HG03565 (cell line): ENCODE results near the gene PLCB4.
"Not testable (repeated sequence)": the region's sequence is repeated elsewhere in the genome, so short reads cannot be mapped to it uniquely, and the experiment has no call there.

Source experiments
- ATAC-seq: cut with Tn5 transposase; IDR thresholded peaks from one replicate; pipeline ENCODE4 v1.9.1; 2021; ENCODE audit warnings: mild to moderate bottlenecking, moderate library complexity; ENCODE audit not compliant: unreplicated experiment

The PLCB4 gene

DNA sequence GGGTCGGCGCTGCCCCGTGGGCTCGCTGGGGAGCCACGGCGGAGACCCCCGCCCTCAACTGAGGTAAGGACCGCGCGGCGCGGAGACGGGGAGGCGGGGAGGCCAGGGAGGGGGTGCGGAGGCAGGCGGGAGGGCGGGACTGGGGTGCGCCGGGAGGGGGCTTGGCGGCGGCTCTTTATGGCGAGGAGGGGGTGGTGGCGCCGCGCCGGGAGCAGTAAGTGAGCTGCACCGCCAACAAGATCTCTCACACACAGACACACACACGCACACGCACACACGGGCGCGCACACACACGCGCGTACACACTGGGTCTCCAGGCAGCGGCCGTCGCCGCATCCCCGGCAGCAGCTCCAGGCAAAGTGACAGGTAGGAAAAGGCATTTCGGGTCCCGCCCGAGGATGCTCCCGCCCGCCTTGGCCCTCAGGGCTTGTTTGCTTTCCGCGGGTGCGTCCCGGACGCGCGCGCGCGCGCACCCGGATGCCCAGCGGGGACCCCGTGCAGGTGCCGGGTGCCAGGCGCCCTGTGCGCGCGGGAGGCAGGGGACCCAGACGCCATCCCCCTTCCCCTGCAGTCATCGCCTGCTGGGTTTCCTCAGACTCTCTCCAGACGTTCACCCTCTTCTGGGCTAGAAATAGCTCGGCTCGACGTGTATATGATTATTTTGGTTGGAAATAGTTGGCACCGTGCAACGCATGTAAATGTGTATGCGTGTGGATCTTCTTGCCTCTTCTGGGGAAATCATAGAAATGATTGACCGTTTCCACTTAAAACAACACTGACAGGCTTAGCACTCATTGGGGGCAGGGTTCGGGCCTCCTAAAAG, at the start of gene PLCB4:
Gene PLCB4 (plus strand): TSS at position 247 of the 823 bp plus-strand sequence. CDS start 238,728 bp downstream, outside the sequence.
- ATAC-seq: no peak

DNA sequence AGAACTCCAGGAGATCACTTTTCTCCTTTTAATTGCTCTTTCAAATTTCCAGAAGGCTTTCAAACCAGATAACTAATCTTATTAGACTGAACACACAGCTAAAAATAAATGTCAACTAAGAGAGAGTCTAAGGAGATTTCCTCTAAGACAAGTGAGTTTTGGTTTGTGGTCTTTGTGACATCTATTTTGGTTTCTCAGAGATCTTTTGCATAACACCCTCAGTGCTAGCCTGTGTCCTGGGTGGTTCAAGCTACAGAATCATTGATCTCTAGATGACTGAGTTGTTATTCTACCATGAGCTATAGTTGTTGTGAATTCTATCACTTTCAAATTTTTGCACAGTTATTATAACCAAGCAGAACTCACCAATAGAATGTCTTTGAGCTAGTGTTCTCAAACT, 49.1 kb upstream of the PLCB4 start:
- no peak for ATAC-seq

DNA sequence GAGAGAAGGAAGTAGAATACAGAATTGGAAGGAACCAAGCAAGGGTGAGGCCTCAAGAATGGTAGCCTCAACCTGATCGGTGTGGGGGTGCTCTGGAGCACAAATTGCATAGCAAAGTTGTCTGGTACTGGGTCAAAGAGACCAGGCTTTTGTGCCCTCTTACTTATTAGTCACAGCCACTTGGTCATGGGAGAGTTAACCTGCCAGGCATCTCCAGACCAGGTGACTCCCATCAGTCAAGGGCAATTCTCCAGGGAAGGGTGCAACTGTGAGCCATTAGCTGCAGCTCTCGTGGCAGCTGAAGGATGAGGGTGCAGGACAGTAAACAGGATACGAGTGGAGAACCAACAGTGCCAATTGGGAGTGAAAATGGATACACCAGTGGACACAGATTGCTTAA, 47.7 kb upstream of the PLCB4 start:
- no peak for ATAC-seq

DNA sequence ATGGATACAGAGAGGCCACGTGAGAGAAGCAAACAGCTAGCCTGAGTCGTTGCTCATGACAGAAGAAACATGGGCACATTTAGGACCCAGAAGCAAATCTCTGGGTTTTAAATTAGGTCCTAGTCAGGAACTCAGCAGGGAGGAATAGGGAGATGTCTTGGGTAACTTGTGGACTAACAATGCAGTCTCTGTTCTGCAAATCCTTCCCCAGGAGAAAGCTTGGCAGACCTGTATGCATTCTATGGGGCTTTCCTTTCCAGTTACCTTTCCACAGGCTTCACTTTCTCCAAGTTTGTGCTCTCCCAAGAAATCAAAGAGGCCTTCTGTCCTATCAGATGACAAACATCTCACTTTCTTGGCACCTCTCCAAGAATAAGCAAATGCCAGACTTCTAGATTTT, 47.2 kb upstream of the PLCB4 start:
- no peak for ATAC-seq

DNA sequence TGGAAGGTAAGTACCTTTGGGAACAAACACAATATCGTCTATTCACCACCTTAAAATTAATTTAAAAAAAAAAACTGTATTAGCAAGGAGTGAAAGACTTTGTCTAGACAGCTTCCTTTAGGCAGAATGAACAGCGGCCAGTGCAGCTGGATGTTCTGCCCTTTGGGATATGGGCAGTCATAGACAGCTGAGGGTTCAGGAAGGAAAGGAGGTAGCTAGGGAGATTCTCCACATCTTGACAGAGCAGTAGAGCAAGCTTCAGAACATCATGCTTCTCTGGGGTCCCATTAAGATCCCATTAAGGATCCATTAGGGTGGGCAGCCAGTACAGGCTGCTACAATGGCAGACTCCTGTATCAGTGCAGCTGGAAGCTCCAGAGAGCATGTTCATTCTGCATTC, 46.5 kb upstream of the PLCB4 start:
- ATAC-seq: no peak

DNA sequence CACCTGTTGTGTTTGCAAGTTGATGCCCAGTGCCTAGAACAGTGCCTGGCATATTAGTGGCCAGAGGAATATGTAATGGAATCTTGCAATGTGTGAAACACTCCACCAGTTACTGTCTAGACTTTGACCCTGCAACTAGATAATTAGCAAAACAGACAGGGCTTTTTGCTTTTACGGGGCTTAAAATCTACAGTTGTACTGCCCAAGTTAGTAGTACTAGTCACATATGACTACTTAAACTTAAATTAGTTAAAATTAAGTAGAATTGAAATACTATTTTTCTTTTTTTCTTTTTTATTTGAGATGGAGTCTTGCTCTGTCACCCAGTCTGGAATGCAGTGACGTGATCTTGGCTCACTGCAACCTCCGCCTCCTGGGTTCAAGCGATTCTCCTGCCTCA, 44.3 kb upstream of the PLCB4 start:
- no peak for ATAC-seq

DNA sequence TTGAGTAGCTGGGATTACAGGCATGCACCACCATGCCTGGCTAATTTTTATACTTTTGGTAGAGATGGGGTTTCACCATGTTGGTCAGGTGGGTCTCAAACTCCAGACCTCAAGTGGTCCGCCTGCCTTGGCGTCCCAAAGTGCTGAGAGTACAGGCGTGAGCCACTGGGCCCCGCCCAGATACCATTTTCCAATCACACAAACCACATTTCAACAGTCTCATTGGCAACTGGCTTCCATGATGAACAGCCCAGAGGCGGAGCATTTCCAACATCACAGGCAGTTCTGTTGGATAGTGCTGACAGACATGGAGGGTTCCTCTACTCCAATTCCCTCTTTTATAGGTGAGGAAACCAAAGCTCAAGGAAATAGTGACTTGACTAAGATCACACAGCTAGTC, 43.9 kb upstream of the PLCB4 start:
- ATAC-seq: no peak

DNA sequence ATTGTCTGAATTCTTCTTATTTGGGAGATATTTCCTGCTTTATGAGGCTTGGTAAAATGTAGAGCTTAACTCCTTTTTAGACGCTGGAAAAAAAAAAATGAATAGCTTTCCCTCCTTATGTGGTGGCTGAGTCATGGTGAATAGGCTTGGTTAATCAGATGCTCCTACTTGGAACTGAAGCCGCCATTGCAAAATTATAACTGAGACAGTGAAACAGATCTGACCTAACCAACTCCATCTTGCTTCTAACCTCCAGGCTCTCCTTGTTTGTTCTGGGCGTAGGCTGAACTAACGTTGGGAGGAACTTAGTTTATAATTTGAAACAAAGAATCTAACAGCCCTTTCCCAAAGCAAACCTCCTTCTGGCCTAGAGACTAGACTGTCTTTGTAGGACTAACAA, 43.2 kb upstream of the PLCB4 start:
- ATAC-seq: no peak

DNA sequence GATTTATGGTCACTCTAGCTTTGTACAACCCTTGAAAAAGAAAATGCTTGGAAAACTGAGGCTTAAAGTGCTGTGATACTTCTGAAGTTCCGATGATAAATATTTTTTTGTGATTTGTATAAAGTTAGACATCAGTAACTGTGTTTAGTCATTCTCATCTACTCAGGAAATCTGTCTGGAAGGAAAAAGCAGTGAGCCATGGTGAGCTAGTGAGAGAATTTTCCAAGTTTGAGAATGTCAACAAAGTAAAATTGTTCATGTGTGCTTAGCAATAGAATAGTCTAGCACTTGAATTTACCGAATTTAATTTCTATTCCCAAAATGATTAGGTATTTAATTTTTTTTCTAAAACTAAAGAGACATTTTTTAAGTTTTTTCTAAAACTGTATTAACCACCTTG, 41.3 kb upstream of the PLCB4 start:
- no peak for ATAC-seq

DNA sequence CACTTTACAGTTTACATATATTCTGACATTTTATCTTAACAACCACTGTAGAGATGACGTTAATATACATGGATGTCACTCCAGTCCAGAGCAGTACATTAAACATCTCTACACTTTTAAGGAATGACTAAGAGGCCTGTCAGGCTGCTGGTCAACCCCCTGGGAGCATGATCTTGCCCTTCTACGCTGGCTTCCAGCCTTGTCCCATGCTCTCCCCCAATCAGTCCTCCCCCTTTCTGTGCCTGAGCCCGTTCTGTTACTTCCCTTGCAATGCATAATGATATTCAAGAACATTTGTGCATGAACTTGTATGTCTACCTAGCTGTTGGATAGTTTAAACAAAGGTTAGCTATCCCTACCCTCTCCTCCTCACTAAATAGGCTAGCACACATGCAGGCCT, 40.5 kb upstream of the PLCB4 start:
- ATAC-seq: no peak

DNA sequence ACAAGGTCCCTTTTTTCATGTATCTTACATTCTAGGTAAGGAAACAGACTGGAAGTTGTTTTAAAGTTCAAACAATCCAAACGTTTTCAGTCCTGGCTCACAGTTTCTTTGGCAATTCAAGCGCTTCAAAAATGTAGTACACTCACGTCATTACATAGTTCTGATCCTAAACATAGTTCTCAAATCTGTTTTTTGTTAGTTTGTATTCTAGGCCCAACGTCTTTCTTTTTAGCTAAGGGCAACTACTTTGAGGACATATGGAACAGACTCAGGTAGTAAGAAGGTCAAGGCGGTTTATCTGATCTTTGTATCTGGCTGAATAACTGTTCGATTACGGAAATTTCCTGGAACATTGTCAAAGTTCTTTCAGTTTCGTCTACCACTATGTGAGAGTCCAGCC, 36.9 kb upstream of the PLCB4 start:
- ATAC-seq: no peak

DNA sequence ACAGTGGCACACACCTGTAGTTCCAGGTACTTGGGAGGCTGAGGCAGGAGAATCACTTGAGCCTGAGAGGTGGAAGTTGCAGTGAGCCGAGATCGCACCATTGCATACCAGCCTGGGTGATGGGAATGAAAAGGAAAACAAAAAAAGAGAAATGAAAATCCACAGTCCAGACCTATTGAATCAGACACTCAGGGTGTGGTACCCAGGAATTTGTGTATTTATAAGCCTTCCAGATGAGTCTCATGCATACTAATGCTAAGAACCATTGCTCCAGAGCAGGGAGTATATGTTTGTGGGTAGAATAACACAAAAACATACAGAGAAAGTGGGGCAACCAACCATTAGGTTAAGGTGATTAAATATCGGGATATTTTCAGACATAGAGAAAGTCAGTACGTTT, 36.1 kb upstream of the PLCB4 start:
- no peak for ATAC-seq

DNA sequence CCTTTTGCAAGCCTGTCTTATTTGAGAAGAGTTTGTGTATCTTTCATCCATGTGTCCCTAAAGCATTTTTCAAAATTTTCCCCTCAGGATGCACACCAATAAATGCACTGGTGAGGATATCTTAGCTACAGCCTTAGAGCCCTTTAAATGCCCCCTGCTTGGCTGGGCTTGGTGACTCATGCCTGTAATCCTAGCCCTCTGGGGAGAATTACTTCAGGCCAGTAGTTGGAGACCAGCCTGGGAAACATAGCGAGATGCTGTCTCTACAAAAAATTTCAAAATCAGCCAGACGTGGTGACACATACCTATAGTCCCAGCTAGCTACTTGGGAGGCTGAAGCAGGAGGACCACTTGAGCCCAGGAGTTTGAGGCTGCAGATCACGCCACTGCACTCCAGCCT, 33.8 kb upstream of the PLCB4 start:
- no peak for ATAC-seq

DNA sequence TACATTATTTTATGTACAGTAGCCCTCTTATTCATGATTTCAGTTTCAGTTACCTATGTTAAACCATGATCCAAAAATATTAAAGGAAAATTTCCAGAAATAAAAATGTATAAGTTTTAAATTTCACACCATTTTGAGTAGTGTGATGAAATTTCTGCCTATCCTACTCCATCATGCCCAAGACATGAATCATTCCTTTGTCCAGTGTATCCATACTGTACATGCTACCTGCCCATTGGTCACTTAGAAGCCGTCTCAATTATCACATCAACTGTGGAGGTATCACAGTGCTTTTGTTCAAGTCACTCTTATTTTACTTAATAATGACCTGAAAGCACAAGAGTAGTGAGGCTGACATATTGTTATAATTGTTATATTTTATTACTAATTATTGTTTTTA, 32.3 kb upstream of the PLCB4 start:
- ATAC-seq: no peak

DNA sequence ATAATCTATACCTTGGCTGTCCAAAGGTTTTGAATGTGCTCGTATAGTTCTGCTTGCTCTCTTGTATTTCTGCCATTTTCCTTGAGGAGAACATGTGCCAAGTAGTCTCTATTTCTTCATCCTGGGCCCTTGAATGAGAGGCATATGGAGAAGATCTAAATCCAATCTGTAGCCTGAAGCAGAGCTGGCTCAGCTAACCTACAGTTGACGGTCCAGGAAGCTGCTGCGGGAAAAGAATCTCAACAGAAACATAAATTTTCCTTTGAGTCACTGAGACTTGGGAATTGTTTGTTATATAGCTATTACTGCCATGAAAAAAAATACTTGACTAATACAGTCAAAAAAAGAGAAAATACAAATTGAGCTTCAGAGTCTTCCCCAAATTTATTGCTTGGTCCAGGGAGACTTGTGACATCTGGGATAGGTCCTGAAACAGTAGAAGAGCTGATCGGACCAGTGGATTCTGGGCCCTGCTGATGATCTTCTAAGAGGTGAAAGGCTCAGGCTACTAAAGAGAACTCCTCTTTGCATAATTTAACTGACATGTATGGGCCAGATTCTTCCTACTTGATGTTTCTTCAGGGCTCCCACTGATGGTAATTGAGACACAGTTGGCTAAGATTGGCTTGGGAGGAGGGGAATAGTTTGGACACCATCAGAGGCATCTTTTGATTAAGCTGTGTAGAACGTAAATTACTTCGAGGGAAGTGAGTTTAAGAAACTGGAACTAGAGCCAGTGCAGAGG, 29.9 kb upstream of the PLCB4 start:
- ATAC-seq: no peak

DNA sequence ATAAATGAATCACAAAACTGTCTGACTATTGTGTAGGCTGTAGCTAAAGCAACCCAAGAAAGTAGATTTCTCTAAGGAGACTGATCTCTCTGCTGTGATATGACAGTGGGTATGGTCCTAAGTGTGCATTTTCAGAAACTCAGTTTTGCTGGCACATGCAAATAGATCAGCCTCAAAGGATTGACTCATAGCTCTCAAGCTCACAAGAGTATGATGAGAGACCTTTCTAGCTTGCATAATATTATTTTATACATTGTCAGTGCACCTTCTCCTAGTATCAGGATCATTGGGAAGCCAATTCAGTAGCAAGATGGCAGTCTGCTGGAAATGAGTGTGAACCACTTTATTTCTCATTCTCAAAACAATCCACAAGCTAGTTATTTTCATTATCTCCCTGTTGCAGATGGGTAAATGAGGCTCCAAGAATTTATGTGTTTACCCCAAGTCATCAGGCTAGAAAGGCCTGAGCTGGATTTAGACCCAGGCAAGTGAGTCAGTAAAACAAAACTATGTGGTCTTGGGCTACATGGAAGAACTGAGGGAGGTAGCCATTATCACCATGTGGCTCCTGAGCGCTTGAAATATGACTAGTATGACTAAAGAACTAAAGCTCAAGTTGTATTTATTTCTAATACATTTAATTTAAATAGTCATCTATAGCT, 27.9 kb upstream of the PLCB4 start:
- no peak for ATAC-seq

DNA sequence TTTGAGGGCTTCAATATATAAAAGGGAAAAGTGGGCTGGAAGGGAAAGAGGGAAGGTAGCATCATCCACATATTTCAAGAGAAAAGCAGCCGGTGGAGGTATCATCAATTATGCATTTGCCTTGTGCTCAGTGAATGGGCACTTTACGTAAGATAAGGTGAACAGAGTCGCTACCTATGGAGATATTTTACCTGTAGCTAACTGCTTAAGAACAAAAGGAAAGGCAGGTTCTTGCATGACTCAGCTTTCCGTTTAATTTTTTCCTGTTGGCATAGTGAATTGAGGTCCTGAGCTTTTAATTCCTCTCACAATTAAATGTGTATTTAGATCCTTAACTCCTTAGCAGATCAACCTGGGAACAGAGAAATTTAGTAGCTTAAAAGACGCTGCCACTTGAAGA, 25.5 kb upstream of the PLCB4 start:
- ATAC-seq: no peak

DNA sequence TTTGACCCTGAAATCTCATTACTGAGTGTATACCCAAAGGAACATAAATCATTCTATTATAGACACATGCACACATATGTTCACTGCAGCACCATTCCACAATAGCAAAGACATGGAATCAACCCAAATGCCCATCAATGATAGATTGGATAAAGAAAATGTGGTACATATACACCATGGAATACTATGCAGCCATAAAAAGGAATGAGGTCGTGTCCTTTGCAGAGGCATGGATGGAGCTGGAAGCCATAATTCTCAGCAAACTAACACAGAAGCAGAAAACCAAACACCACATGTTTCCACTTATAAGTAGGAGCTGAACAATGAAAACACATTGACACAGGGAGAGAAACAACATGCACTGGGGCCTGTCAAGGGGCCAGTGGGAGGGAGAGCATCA, 21.0 kb upstream of the PLCB4 start:
- not testable (repeated sequence) for ATAC-seq

DNA sequence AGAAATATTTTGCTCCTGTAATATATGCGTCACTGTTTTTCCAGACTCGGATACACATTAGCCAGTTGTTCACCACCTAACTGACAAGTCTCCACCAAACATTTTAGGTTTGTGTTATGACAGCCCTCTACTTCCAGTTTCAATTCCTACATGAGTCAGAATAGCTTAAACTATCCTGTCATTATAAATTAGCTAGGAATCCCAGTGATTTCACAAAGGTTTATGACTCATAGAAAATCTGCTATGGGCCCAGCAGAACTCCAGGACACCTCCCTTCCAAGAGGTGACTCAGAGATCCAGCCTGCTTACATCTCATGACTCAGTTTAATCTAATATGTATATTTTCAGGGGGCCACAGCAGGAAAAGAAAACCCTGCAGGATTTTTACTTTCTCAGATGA, 17.4 kb upstream of the PLCB4 start:
- no peak for ATAC-seq

DNA sequence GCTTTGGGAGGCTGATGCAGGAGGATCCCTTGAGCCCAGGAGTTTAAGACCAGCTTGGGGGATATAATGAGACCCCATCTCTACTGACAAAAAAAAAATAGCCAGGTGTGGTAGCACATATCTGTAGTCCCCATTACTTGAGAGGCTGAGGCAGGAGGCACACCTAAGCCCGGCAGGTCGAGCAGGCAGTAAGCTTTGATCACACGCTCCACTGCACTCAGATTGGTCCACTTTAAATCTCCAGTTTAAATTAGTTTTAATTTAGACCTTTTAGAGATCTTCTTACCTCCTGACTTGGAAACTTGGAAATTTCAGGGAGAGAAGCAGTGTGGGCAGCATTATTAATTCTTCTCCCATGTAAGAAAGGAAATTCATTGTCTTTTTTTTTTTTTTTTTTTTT, 16.8 kb upstream of the PLCB4 start:
- no peak for ATAC-seq

DNA sequence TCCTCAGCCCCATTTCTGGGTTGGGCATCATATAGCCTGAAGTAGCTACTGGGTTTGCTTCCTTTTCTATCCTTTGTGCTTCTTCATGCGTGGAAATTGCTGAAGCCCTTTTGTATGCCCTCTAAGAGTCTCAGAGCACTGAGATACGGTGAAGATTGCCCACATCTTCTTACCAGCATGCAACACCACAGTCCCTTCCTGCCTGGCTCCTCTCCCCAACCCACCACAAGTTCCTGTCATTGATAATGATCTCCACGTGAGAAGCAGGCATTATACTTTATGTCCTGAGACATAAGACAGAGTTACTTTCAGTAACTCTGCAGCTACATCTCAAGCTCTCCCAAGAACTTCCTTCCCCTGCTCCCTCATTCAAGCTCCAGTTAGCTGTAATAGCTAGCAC, 15.8 kb upstream of the PLCB4 start:
- ATAC-seq: no peak

DNA sequence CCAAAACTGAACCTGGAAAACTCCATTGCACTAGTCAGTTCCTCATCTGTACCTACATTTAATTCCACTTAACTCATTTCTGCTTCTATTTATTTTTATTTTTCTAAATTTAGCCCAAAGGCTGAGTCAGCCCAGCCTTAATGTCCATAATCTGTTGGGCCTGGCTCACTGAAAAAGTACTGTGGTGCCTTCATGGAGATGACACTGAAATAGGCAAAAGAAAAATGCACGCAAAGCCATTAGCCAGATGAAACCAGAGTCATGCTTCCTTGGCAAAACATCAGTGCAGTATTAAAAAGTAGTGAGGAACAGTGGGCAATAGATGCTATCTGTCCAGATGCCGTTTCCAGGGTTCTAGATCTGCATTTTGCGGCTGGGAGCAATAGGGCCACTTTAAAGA, 14.7 kb upstream of the PLCB4 start:
- ATAC-seq: no peak
